Left ventricle myocardium inferior (tissue), 1 donor: ENCODE data around the gene SHB. TPM values are rescaled to one million over a fixed set of nuclear protein-coding genes. Genes with fewer than 3 reads are reported as not detected.

Source experiments
- DNase-seq: peaks from one replicate; pipeline ENCODE4 v3.0.0-alpha.2; 2020
- H3K27ac ChIP-seq: fragments of 200-600 bp; replicated peaks from 2 replicates; pipeline ENCODE4 v1.8.0; 2021
- H3K27me3 ChIP-seq: fragments of 200-600 bp; 2 replicates; pipeline ENCODE4 v1.8.0; 2021; ENCODE audit warnings: low read depth
- H3K36me3 ChIP-seq: fragments of 200-600 bp; 2 replicates; pipeline ENCODE4 v1.8.0; 2021
- H3K4me1 ChIP-seq: fragments of 200-600 bp; 2 replicates; pipeline ENCODE4 v1.8.0; 2021
- H3K4me3 ChIP-seq: fragments of 200-600 bp; 2 replicates; pipeline ENCODE4 v1.8.0; 2021; ENCODE audit warnings: mild to moderate bottlenecking, moderate library complexity
- H3K9me3 ChIP-seq: fragments of 200-600 bp; replicated peaks from 2 replicates; pipeline ENCODE4 v1.8.0; 2021
- intact Hi-C: fragments of 100-400 bp; cut with micrococcal nuclease; formaldehyde crosslinking; loops from one replicate; pipeline ENCODE4 v1.11.0; 2022
- total RNA-seq: library from RNA; stranded (reverse); fragmentation: NEBNext Ultra II Directional; extraction: Animal tissue kit (Norgen Biotek cat#: 25700); gene quantifications from one replicate; pipeline ENCODE4 v1.2.1, GENCODE V29; 2021
- TF ChIP-seq, protein P1 (sequence below): fragments of 200-600 bp; IDR thresholded peaks from 2 replicates; pipeline ENCODE4 v1.8.0; 2021; ENCODE audit warnings: antibody characterized with exemption, mild to moderate bottlenecking, borderline replicate concordance
- donor health status: DM: no; HTN: yes; CAD: no; lungs with severe emphysema.

The SHB gene
- total RNA-seq, 1 donor from 2014 or later: 19.4 TPM

DNA sequence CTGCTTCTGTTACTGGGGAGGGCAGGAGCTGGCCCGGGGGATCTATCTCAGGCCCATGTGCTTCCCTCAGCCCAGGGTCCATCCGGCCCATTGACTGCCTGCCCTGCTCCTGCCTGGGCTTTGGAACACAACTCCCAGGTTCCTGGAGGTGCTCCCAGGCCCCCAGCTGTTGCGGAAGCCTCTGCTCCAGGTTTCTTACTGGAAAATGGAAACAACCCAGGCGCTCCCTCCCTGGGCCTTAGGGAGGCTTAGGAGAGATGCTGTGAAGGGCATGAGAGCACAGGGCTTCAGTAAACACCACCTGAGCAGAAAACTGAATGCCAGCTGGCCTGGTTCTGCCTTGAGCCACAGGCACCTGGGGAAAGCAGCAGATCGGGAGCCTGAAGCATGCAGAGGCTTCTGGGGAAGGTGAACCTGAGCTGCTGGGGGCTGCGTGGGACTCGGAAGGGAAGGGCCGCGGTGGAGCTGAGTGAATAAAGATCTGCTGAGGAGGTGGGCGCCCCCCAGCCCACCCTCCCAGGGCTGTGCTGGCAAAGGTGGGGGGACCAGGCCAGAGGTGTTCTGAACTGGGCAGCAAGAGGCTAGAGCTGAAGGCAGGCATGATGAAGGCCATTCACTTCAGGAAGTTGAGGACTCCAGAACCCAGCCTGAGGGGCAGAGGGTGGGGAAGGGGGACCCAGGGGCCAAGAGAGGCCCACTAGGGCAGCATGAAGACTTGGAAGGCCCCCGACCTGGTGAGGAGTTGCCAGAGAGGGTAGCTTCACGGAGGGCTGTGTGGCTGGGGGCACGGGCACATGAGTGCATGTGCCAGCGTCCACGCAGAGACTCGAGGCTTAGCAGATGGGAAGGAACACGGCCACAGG, 64.8 kb downstream of the SHB start:
- peaks cover 81% of the 10 kb centered on the region for H3K4me1 ChIP-seq
- no peaks in the 10 kb centered on the region for H3K27me3 ChIP-seq
- DNase-seq: no peak
- intact Hi-C loops: no loop called here
- TF ChIP-seq, protein P1, sequence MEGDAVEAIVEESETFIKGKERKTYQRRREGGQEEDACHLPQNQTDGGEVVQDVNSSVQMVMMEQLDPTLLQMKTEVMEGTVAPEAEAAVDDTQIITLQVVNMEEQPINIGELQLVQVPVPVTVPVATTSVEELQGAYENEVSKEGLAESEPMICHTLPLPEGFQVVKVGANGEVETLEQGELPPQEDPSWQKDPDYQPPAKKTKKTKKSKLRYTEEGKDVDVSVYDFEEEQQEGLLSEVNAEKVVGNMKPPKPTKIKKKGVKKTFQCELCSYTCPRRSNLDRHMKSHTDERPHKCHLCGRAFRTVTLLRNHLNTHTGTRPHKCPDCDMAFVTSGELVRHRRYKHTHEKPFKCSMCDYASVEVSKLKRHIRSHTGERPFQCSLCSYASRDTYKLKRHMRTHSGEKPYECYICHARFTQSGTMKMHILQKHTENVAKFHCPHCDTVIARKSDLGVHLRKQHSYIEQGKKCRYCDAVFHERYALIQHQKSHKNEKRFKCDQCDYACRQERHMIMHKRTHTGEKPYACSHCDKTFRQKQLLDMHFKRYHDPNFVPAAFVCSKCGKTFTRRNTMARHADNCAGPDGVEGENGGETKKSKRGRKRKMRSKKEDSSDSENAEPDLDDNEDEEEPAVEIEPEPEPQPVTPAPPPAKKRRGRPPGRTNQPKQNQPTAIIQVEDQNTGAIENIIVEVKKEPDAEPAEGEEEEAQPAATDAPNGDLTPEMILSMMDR: no peak
- H3K4me3 ChIP-seq: no peak overlapping the region
- no peaks in the 10 kb centered on the region for H3K9me3 ChIP-seq
- H3K27ac ChIP-seq: no peak overlapping the region
- H3K36me3 ChIP-seq: no peaks in the 10 kb centered on the region

DNA sequence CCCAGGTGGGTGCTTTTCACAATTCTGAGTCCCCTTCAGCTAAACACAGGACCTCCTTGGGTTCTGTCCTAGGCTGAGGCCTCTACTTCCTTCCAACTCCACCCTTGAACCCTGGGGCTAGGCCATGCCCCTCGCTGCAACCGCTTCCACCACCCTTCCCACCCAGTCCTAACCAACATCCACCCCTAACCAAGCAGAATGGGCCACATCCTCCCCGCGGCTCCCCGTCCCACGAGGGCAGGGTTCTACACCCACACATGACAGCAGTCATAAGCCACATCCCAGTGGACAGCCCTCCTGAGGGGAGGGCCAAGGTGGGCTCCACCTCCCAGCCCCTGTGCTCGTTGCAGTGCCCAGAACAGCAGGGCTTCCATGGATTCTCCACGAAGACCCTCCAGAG, 65.8 kb downstream of the SHB start:
- Histone ChIP-seq H3K4me1 (peaks cover 81% of the 10 kb centered on the region), H3K27me3 (no peaks in the 10 kb centered on the region), H3K9me3 (no peaks in the 10 kb centered on the region), H3K27ac (no peak overlapping the region), H3K4me3 (no peak overlapping the region), H3K36me3 (no peaks in the 10 kb centered on the region)
- intact Hi-C loops: no loop called here
- TF ChIP-seq, protein P1: no peak
- DNase-seq: no peak

DNA sequence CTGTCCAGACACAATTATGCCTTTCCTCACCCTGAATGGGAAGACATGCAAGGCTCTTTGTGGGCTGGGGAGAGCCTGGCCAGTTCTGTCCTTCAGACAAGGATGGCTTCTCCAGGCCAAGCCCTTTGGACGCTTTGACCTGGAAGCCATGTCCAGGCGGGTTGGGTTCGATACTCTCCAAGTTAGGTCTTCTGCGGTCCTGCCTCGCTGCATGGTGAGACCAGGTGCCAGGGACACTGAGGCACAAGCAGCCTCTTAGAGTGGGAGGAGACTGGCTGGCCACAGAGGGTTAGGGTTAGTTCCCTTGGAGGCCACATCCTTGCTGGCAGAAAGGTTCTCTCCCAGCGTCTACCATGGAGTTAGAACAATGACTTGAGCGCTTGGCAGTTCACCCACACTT, 67.6 kb downstream of the SHB start:
- Histone ChIP-seq H3K4me3 (no peak overlapping the region), H3K4me1 (peaks cover 81% of the 10 kb centered on the region), H3K27me3 (no peaks in the 10 kb centered on the region), H3K27ac (no peak overlapping the region), H3K36me3 (no peaks in the 10 kb centered on the region), H3K9me3 (no peaks in the 10 kb centered on the region)
- intact Hi-C loops: no loop called here
- DNase-seq: no peak
- TF ChIP-seq, protein P1: no peak

DNA sequence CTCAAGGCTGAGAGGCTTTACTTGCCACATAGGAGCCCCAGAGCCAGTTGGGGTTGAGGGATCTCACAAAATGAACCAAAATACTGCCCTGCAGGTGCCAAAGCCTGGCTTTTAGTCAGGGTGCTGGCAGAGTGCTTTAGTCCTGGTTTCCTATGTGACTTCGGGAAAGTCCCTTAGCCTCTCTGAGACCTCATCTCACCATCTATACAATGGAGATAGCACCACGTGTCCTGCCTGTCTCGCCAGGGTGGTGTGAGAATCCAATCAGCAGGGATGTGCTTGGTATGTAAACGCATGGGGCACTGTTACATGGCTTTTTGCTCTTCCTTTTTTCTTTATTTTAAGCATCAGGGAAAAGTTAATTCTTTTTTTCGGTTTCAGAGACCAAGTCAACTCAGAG, 68.3 kb downstream of the SHB start:
- Histone ChIP-seq H3K27me3 (no peaks in the 10 kb centered on the region), H3K4me1 (peaks cover 81% of the 10 kb centered on the region), H3K4me3 (no peak overlapping the region), H3K27ac (no peak overlapping the region), H3K36me3 (no peaks in the 10 kb centered on the region), H3K9me3 (no peaks in the 10 kb centered on the region)
- no peak for DNase-seq
- TF ChIP-seq, protein P1: no peak
- intact Hi-C loops: no loop called here

DNA sequence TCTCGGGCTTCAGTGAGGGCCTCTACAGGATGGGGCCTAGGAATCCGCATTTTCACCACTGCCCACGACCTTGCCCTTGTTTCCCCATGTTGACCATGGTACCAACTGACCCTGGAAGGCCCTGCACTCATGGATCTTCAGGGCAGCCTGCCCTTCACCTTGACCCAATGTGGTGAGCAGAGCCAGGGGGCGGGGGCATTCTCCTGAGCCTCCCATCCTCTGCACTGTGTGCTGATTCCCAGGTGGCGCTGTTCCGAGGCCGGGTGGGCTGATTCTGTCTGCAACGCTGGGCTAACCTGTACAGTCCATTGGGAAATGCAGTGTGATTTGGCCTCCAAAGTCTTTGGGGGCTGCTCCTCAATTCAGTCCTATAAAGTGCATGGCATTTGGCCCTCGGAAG, 68.7 kb downstream of the SHB start:
- Histone ChIP-seq H3K4me1 (peaks cover 81% of the 10 kb centered on the region), H3K36me3 (no peaks in the 10 kb centered on the region), H3K9me3 (no peaks in the 10 kb centered on the region), H3K27me3 (no peaks in the 10 kb centered on the region), H3K27ac (no peak overlapping the region), H3K4me3 (no peak overlapping the region)
- intact Hi-C loops: no loop called here
- no peak for DNase-seq
- TF ChIP-seq, protein P1: no peak
